ENCODE results near the gene TNK1. TPM values are rescaled to one million over a fixed set of nuclear protein-coding genes. Genes with fewer than 3 reads are reported as not detected.

TNK1 gene
- total RNA-seq, 1 experiment from 2014 or later, result 10.1 TPM

GRCh38 chr17:7428557-7428956 is 47.7 kb downstream of the TNK1 start, which contains the start of gene SPEM3:
Gene SPEM3 (plus strand): TSS chr17:7428857. CDS start chr17:7428903, 46 bp downstream.
- no peak within 1 kb of the TSS for H2AFZ ChIP-seq (ENCODE audit: low read length)
- H4K20me1 ChIP-seq (ENCODE audit: control insufficient read depth, insufficient read depth, insufficient read length), result no peaks in the 10 kb centered on the region
- WGBS (ENCODE audit: extremely low coverage, insufficient read length, low lambda C conversion rate), result no CpG with 5 or more reads among the region's 5 CpGs
- no peak within 1 kb of the TSS for H2BK120ac ChIP-seq (ENCODE audit: low read depth, low read length, poor library complexity, severe bottlenecking)
- H2BK15ac ChIP-seq (ENCODE audit: low read depth, low read length), result no peak within 1 kb of the TSS
- no peak within 1 kb of the TSS for H3K4me2 ChIP-seq (ENCODE audit: insufficient read depth, insufficient read length, low read length)
- no peaks in the 10 kb centered on the region for H3K79me1 ChIP-seq (ENCODE audit: insufficient read depth, low read depth, low read length, poor library complexity, severe bottlenecking)
- no peak within 1 kb of the TSS for H3K27ac ChIP-seq (ENCODE audit: insufficient read length, low read depth, low read length)
- no peak within 1 kb of the TSS for H3K9ac ChIP-seq (ENCODE audit: extremely low read depth, insufficient read length, low read length)
- no peaks in the 10 kb centered on the region for H3K4me1 ChIP-seq (ENCODE audit: insufficient read depth, low read length)
- H3T11ph ChIP-seq (ENCODE audit: low read length), result no peak within 1 kb of the TSS
- H3K27me3 ChIP-seq (ENCODE audit: insufficient read depth, low read length), result no peaks in the 10 kb centered on the region; the same call in 1 of the 2 replicates
- H3K36me3 Mint-ChIP-seq (ENCODE audit: insufficient read depth in 1 of 3, low read depth in 3 of 3), result no peaks in the 10 kb centered on the region
- no peaks in the 10 kb centered on the region for H3K79me2 ChIP-seq (ENCODE audit: insufficient read depth, low read length)
- no peak within 1 kb of the TSS for H4K91ac ChIP-seq (ENCODE audit: insufficient read length, low read depth, low read length)
- H3K4ac ChIP-seq (ENCODE audit: low read depth, low read length), result no peak within 1 kb of the TSS
- H3K23me2 ChIP-seq (ENCODE audit: insufficient read length, low read depth, low read length, poor library complexity, severe bottlenecking), result no peaks in the 10 kb centered on the region
- no peak within 1 kb of the TSS; the same call in 1 of the 2 replicates for H3K14ac ChIP-seq (ENCODE audit: insufficient read depth, low read length)
- no peak for DNase-seq
- H3K9me3 Mint-ChIP-seq, result no peaks in the 10 kb centered on the region; a peak in 1 of 5 replicates
- TF ChIP-seq CTCF (conservative IDR thresholded peaks at IDR 0.05), result no peak
- H3K23ac ChIP-seq (ENCODE audit: insufficient read length, low read depth, low read length), result no peak within 1 kb of the TSS
- no peak within 1 kb of the TSS for H2BK12ac ChIP-seq (ENCODE audit: insufficient read length, low read depth, low read length)
- no peak within 1 kb of the TSS for H4K8ac ChIP-seq (replicated peaks; ENCODE audit: insufficient read length, low read depth, low read length)
- H2AK5ac ChIP-seq (ENCODE audit: insufficient read length, low read length), result no peak within 1 kb of the TSS
- no peaks in the 10 kb centered on the region for H3K9me3 ChIP-seq (ENCODE audit: control insufficient read depth, low read depth, low read length)
- no peak within 1 kb of the TSS for H3K56ac ChIP-seq (ENCODE audit: insufficient read length, low read depth, low read length)
- no peaks in the 10 kb centered on the region for H3K4me1 Mint-ChIP-seq
- peak within 1 kb of the TSS in 1 of 3 experiments; percentile 95; a peak in 2 of 7 replicates for H3K27ac Mint-ChIP-seq
- H3K18ac ChIP-seq (ENCODE audit: insufficient read length, low read depth, low read length), result no peak within 1 kb of the TSS
- no peak within 1 kb of the TSS; a peak in 1 of 5 replicates for H3K4me3 Mint-ChIP-seq
- H4K5ac ChIP-seq (ENCODE audit: insufficient read length, low read depth, low read length), result no peak within 1 kb of the TSS
- H3K27me3 Mint-ChIP-seq (ENCODE audit: low read depth), result peaks cover 17% of the 10 kb centered on the region
- no peak within 1 kb of the TSS for H2BK20ac ChIP-seq (ENCODE audit: low read depth, low read length, poor library complexity, severe bottlenecking)
- H2BK5ac ChIP-seq (ENCODE audit: insufficient read length, low read length), result no peak within 1 kb of the TSS

Data from H9 (cell line).